ENCODE measurements around the gene PFN2.
"Not testable (repeated sequence)": the region's sequence is repeated elsewhere in the genome, so short reads cannot be mapped to it uniquely, and the experiment has no call there.

The PFN2 gene

DNA sequence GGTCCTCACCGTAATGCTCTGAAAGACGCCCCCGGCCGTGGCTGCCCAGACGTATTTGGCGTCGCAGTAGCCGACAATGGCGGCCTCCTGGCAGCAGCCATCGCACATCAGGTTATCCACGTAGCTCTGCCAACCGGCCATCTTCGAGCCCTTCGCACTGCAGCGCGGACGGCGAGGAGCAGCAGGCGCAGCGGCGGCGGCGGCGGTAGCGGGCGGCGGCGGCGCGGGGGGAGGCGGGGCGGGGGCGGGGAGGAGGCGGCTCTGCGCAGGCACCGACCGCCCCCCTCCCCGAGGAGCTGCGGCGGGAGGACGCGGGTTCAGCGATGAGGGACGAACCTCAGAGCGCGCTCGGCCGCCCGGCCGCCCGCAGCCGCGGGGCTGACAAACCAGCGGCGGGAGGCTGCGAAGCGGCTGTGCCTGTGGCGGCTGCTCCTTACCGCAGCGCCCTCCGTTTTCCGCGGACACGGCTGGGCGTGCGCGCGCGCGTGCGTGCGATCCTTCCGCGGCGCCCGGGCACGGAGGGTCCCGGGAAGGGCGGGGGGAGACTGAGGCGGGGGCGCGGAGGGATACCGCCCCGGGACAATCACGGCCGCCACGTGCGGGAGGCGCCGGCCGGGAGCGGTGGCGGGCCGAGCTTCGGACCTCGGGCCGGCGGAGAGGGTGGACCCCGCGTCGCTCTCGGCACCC, at the start of gene PFN2:
Gene PFN2 (minus strand): TSS at position 180 of the 687 bp plus-strand sequence. CDS start 39 bp downstream, at position 141.
- peak; percentile 33 for DNase-seq (ENCODE audit: low read depth)

GRCh38 chr3:150015901-150016300, 45.2 kb upstream of the PFN2 start:
- no peak for DNase-seq (ENCODE audit: low read depth)

- no peak for DNase-seq (ENCODE audit: low read depth)
Measured at GRCh38 chr3:150014782-150015181, 44.1 kb upstream of the PFN2 start.

DNA sequence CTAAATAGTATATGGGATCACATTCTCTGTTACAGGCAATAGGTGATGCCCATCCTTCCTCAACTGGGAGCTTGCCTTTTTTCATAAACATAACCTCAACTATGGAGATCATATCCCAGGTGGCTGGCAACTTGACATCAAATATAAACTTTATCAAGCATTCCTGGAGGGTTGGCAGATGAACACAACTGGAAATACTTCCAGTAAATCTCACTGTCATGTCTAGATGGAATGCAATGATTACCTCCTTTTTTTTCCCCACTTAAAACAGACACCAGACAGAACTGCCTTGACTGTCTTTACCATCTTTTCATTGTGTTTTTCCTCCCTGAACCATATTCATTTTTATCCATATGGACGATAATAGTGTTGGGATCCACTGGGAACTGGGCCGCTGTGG, 43.1 kb upstream of the PFN2 start:
- no peak for DNase-seq (ENCODE audit: low read depth)

DNA sequence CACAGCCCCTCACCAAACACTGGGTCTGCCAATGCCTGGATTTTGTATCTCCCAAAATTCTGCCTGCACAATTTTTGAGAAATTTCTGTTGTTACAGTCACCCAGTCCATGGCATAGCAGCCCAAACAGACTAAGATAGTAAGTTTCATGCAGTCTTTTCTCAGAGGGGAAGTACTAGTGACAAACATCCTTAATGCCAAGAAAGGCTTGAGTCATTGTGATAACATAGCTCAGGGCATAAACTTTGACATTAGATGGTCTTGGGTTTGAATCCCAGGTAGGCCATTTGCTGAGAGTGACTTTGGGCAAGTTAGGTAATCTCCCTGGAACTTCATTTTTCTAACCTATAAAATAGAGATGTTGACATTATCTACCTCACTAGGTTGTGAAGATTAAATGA, 36.1 kb upstream of the PFN2 start:
- DNase-seq (ENCODE audit: low read depth), result no peak

DNA sequence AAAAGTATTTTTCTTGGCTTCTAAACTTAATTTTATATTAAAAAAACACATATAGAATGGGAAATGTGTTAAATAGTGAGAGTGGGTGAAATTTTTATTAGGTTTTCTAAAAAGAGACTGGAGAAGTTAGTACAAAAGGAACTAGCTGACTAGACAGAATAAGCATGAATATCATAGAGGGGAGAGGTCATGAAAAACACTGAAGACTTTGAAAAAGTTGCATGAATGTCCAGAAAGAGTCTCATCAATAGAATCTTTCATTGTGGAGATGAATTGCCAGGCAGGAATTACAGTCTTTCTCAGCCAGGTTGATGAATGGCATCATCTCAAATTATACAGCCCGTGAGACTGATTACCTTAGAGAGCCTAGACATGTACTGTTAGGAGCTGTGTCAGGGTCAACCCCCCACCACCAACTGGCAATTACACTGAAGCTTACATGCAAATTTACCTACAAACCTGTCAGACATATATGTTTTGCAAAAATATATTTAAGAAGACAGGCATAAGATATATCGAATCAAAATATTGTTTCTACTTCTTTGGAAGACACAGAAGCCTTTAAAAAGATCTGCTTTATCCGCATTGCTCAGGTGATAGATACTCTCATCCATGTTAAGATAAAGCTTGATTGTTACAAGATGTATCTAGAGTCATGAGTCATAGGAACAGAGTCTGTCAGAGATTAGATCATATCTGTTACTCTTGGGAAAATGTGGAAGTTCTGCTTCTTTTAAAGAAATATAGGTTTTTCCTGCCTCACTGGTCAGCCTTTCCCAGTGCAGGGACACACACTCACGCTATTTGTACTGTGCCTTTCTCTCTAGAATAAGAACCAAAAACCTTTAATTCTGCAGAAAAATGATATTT, 34.8 kb upstream of the PFN2 start:
- DNase-seq (ENCODE audit: low read depth), result peak; percentile 59

DNA sequence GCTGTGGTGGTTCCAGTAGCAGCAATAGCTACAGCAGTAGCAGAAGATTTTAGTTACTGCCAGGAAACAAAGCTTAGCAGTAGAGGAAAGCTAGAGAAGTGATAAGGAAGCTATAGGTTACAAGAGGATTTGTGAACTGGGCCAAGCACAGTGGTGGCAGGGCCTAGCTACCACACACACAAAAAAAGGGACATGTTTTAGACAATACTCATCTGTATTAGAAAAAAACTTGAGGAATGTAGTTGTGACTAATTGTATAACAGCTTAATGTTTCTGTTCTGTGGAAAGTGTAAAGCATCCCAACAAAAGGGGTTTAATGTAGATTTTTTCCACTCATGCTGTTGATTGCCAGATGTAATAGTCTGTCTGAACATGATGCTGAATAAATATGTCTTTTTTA, 29.9 kb upstream of the PFN2 start:
- DNase-seq (ENCODE audit: low read depth), result no peak

DNA sequence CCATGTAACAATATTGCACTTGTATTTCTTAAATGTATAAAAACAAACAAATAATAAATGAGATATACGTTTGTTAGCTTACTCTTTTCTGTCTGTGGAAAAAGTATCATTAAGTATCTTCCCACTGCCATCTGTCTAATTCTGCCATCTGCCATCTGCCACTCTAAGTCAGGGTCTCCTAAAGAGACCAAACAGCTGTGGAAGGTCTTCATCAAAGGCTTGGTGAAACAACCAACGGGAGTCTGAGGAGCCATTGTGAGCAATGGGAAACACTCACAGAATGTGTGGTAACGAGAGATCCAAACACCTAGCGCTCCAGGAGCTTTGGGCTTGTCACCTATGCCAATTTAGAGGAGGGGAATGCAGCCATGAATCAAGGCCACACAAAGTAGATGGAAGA, 28.7 kb upstream of the PFN2 start:
- no peak for DNase-seq (ENCODE audit: low read depth)

GRCh38 chr3:149998946-149999345, 28.3 kb upstream of the PFN2 start:
- DNase-seq (ENCODE audit: low read depth), result no peak

DNA sequence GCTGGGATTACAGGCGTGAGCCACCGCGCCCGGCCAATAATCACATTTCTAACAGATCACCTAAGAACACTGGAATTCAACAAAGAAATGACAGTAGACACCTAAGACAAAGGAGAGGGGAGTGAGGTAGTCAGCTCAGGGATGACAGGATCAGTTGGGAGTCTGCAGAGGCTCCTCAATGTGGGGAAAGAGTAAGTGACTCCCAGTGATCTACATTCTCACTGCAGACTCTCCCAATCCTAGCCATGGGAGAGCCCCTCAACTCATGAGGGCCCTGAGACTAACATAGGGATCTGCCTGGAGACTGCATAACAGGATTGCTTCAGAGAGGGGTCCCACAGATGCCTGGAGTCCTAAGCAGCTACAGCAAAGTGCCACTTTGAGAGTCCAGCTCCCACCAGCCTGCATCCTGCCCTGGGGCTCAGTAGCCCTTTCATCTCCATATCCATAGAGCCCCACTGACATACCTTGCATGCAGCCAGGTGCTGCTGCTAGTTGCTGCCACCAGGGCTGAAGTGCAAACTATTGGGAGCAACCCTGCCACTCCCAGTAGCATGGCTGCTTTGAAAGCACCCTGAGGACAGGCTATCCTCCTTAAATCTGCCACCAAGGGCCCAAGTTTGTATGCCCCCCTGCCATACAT, 21.8 kb upstream of the PFN2 start:
- no peak for DNase-seq (ENCODE audit: low read depth)

DNA sequence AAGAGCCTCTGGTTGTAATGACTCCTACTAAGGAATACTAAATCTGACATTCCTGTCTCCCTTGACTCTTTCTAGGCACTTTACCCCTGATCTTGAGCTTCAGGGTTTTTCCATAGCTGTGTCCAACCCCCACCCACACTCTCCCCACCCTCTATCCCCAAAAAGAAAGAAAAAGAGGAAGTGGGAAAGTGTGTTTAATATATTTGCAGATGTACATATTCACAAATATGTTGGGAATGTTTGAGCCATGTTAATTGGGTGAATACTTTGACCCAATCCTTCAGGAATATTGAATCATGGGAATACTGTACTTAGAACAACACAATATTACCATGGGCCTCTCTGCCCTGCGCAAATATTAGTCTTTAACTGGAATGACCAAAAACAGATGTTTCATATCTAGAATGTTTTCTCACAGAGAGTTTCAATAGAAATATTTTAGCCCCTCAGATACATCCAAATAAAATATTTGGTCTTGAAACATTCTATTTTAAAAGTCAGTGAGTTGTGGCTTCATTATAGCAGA, 19.8 kb upstream of the PFN2 start:
- DNase-seq (ENCODE audit: low read depth), result no peak

DNA sequence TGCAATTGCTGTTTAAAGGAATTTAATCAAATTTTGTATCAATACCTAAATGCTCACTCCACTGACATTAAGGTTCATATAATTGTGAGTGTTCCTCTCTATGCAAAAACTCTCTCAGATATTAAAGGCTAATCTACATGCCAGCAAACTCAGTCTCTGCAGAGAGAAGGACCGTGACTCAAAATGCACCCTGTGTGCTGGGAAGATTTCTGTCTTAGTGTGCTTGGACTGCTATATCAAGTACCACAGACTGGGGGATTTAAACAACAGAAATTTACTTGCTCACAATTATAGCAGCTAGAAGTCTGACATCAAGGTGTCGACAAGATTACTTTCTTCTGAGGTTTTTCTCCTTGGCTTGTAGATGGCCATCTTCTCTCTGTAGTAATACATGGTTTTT, 18.6 kb upstream of the PFN2 start:
- no peak for DNase-seq (ENCODE audit: low read depth)

DNA sequence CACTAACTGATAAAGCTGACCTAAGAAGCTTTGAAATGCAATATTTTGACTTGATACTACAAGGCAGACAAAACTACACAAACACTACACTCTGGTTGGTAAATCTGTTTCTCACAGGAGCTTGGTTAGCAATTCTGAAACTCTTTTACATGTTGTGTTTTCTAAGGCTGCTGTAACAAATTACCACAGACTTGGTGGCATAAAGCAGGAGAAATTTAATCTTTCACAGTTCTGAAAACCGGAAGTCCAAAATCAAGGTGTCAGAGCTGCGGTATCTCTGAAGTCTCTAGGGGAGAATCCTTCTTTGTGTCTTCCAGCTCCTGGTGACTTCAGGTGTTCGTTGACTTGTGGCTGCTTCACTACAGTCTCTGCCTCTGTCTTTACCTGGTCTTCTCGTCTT, 12.9 kb upstream of the PFN2 start:
- DNase-seq (ENCODE audit: low read depth), result no peak

GRCh38 chr3:149983053-149983452, 12.4 kb upstream of the PFN2 start:
- not testable (repeated sequence) for DNase-seq (ENCODE audit: low read depth)

GRCh38 chr3:149981979-149982378, 11.3 kb upstream of the PFN2 start:
- DNase-seq (ENCODE audit: low read depth), result not testable (repeated sequence)

- no peak for DNase-seq (ENCODE audit: low read depth)
Measured at GRCh38 chr3:149977386-149977785, 6.7 kb upstream of the PFN2 start.

- DNase-seq (ENCODE audit: low read depth), result no peak
Measured at GRCh38 chr3:149975919-149976318, 5.2 kb upstream of the PFN2 start.

DNA sequence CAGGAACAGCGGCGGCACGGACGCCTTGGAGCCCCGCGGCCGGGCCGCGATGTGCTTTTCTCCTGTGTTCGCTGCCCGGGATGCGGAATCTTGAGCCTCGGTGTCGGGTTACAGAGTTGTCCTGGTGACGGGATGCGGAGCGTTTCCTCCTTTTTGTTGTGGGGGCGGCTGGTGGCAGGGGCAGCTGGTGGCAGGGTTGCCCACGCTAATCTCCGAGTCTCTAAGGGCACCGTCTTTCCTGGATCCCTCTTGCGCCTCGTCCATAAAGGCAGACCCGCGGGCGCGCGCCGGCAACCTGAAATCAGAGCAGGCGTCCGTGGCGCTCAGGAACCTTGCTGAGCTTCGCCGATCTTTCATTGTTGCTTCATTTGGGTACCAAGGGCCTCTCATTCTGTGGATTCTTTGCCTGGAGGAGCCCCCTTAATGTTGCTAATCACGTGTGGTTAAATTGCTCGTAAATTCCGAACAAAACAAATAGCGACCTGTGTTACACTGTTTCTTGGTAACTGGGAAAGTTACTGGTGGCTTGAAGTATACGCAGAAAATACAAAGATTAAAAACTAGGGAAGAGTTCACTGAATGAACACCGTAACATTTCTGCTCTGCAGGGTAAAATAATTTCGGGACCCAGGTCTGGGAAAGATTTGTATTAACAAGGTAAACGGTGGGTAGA, 844 bp upstream of the PFN2 start:
- peak; percentile 51 for DNase-seq (ENCODE audit: low read depth)

GRCh38 chr3:149969940-149970715, 567 bp downstream of the PFN2 start:
- DNase-seq (ENCODE audit: low read depth), result peak; percentile 66

DNA sequence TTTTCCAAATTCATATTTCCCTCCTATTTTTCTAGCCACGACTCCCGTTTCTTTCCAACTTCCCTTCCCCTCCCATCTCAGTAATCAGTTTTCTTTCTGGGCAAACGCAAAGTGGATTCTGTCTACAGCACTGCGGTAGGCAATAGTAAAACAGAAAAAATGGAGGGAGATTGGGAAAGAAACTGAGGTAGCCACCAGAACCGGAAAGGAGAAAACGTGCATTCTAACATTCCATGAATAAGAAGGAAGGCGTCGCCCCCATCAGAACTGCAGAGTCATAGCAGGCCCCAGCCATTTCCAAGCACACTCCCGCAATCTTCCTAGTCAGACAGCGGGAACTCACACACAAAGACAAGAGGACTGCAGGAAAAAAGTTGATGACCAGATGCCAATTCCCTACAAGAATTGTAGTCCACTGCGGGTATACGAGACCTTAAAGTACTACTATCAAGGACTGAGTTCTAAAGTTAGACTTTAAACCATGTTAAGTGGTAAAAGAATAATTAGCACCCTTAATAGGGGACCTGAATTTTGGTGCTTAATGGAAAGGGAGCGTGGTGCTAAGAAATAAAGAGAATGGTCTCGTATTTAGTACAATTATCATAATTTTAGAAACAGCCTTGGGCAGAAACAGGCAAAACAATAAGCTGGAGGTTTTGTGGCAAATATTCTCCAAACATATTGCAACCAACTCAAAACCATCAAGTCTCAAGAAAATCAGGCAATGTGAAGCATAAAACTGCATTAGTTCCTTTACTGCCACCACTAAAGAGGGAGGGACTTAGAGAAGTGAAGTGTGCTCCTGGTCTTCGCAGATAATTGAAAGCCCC, 1.4 kb downstream of the PFN2 start:
- DNase-seq (ENCODE audit: low read depth), result peak; percentile 67

All from HS-5 (cell line).